ENCODE measurements around the gene TNIK.

TNIK gene

DNA sequence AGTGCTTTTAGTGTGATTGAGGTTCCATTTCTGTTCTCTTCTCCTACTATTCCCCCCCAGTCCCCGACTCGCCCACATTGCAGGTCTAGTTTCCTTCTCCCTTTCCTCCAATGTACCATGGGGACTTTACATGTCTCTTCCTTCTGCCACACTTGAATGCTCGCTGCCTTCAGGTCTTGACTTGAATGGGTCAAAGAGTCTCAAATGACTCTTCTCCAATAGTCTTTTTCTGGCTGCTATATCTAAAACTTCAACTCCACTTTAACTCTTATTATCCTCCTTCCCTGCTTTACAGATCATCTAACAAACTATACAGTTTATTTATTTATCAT, 219.7 kb downstream of the TNIK start:
- CTCF ChIA-PET, result no interaction called here
- no peak for DNase-seq (ENCODE audit: low spot score)
- H3K27ac ChIP-seq, result no peak overlapping the region
- TF ChIP-seq, protein P1, sequence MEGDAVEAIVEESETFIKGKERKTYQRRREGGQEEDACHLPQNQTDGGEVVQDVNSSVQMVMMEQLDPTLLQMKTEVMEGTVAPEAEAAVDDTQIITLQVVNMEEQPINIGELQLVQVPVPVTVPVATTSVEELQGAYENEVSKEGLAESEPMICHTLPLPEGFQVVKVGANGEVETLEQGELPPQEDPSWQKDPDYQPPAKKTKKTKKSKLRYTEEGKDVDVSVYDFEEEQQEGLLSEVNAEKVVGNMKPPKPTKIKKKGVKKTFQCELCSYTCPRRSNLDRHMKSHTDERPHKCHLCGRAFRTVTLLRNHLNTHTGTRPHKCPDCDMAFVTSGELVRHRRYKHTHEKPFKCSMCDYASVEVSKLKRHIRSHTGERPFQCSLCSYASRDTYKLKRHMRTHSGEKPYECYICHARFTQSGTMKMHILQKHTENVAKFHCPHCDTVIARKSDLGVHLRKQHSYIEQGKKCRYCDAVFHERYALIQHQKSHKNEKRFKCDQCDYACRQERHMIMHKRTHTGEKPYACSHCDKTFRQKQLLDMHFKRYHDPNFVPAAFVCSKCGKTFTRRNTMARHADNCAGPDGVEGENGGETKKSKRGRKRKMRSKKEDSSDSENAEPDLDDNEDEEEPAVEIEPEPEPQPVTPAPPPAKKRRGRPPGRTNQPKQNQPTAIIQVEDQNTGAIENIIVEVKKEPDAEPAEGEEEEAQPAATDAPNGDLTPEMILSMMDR (conservative IDR thresholded peaks at IDR 0.05; ENCODE audit: low read depth), result no peak
- POLR2A ChIA-PET (ENCODE audit: low non-redundant PET), result no interaction called here

DNA sequence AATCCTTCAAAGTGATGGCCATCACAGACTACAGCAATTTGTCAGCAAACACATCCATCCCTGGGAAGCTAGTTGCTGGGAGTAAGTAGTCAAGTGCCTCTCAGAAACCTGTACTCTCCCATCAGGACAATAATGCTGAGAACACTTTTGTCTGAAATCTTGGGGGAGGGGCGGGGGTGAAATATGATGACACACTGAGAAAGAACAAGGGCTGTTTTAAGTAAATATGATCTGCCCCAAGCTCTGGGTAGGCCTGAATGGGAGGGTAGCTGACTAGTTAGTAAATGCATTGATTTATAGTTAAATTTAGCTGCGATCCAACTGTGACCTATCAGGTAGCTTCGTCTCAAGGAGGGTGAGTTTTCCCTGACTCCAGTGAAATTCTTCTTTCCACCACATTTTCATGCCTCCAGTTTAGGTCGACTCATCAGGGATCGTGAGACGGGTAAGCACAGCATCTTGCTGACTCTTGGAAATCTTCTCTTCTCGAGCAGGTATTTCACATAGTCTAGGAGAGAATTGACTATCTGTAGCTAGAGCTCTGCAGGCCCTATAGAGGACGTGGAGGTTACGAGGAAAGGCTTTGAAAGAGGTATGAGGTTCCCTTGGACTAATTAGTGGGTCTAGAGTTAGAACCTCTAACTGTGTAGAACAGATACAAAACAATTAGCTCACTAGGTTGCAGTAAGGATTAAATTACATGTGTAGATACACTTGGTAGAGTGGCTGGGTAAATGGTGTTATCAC, 220.3 kb downstream of the TNIK start:
- no peak for DNase-seq (ENCODE audit: low spot score)
- TF ChIP-seq, protein P1 (conservative IDR thresholded peaks at IDR 0.05; ENCODE audit: low read depth), result no peak
- ChIA-PET POLR2A (ENCODE audit: low non-redundant PET) (no interaction called here), CTCF (interaction anchor here (0.5 kb wide), 1 partner anchor 673 kb away, joined by 4 read pairs; no protein-coding TSS in a partner anchor)
- no peak overlapping the region for H3K27ac ChIP-seq

DNA sequence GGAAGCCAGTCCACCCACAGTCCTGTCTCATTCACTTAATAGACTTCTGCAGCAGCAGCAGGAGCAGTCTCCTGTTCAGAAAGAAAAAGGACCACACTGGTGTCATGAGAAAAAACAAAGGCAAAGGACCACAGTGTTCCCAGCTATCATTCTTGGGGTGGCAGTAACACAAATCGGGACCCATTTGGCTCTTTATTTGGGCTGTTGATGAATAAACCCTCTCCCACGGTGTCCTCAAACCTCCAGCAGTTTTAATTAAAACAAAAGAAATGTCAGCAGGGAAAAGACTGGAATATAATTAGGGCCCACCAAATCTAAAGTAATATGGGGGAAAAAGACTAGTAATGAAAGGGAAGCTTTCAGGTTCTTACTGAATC, 223.2 kb downstream of the TNIK start:
- no peak overlapping the region for H3K27ac ChIP-seq
- TF ChIP-seq, protein P1 (conservative IDR thresholded peaks at IDR 0.05; ENCODE audit: low read depth), result no peak
- CTCF ChIA-PET, result no interaction called here
- DNase-seq (ENCODE audit: low spot score), result no peak
- POLR2A ChIA-PET (ENCODE audit: low non-redundant PET), result no interaction called here

DNA sequence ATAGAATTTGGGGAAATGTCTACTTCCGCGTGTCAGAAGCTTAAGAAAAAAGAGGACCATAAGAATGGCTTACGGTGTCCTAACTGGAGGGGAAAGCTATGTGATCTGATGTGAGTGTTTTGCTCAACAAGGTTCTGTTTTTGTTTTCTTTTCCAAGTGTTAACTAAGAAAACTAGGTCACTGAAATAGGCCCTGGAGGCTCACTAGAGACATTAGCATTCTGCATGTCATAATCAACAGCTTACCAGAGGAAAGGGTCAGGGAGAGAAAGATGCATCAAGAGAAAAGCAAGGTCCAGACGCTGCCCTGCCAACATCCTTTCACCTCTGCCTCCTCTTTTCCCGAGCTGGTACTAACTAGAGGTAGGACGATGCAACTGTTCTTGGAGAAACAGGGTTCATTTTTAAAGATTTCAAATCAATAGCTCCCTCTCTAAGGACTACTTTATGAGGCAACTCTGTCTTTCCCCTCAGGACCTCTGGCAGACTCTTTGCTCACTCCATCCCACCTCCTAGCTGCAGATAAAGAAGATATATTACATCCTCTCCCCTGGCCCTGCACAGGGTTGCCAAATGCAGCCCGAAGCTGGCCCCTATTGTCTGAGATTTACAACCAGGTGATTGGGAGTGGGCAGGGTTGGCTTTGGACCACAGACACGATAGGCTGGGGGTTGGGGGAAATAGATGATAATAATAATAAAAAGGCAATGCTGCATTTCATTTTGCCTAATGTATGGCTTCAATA, 223.8 kb downstream of the TNIK start:
- no peak overlapping the region for H3K27ac ChIP-seq
- ChIA-PET POLR2A (ENCODE audit: low non-redundant PET) (no interaction called here), CTCF (no interaction called here)
- TF ChIP-seq, protein P1 (conservative IDR thresholded peaks at IDR 0.05; ENCODE audit: low read depth), result no peak
- DNase-seq (ENCODE audit: low spot score), result no peak

DNA sequence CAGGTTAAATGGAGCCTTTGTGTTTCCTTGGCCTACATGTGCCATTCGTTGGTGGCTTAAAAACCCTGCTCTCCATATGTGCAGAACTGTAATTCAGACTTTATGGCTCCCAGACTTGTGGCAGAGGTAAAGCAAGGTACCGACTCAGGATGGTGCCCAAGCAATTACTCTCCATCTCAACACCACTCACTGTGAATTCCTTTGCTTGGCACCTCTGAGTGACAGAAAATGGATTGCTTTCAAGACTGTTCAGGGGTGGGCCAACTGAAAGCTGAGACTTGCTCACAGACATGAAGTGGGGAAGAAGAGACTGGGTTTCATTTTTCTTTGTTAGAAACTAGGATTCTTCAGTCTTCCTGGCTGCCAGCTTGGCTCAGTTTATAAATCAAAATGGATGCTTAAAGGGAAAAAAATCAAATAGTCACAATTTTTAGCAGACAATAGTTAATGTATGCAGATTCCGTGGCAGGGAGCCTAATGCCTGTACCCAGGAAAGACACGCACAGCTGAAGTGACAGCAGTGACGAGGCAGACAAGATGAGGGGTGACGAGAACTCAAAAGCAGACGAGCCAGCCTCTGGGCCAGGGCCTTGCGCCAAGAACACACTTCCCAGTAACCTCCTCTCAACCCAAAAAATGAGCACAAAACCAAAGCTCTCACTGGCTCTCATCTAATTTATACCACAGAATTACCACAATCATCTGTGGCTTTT, 225.8 kb downstream of the TNIK start:
- TF ChIP-seq, protein P1 (conservative IDR thresholded peaks at IDR 0.05; ENCODE audit: low read depth), result no peak
- no peak overlapping the region for H3K27ac ChIP-seq
- ChIA-PET CTCF (interaction anchor here (0.5 kb wide), 1 partner anchor 10 kb away, joined by 3 read pairs; no protein-coding TSS in a partner anchor), POLR2A (ENCODE audit: low non-redundant PET) (no interaction called here)
- DNase-seq (ENCODE audit: low spot score), result no peak

DNA sequence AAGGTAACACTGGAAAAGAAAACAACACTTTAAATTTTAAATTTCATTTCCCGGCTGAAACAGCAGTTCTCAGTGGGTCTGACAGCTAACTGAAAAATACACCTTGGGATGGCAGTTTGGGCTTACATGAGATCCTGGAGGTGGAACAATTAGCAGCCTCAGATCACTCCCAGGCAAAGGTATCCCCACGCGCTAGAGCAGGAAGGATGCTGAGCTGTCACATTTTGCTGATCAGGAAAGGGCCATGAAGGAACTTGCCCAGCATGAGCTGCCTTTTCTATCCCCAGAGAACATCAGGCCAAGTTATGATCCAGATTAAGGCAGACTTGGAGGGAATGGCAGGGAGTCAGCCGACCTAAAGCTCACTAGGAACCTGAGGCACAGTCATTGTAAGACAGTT, 228.8 kb downstream of the TNIK start:
- CTCF ChIA-PET, result interaction anchor here (0.7 to 1.0 kb wide), 2 partner anchors 34 to 70 kb away, joined by 3 read pairs; no protein-coding TSS in a partner anchor
- POLR2A ChIA-PET (ENCODE audit: low non-redundant PET), result no interaction called here

More for the DNA sequence above, 228.8 kb downstream of the TNIK start:
- TF ChIP-seq, protein P1 (conservative IDR thresholded peaks at IDR 0.05; ENCODE audit: low read depth), result no peak
- DNase-seq (ENCODE audit: low spot score), result no peak
- no peak overlapping the region for H3K27ac ChIP-seq

All from RWPE1 (cell line).